Stimulated activated CD8-positive, alpha-beta memory T cell treated with anti-CD3 and anti-CD28 coated beads, Interleukin-4, amount 100 ng/mL, for 24 hours (primary cell): ENCODE data around the gene GALNTL6.

ENCODE experiments used
- DNase-seq: peaks from one replicate; pipeline ENCODE4 v3.0.0-alpha.2; 2020; ENCODE audit warnings: low read depth

The GALNTL6 gene

DNA sequence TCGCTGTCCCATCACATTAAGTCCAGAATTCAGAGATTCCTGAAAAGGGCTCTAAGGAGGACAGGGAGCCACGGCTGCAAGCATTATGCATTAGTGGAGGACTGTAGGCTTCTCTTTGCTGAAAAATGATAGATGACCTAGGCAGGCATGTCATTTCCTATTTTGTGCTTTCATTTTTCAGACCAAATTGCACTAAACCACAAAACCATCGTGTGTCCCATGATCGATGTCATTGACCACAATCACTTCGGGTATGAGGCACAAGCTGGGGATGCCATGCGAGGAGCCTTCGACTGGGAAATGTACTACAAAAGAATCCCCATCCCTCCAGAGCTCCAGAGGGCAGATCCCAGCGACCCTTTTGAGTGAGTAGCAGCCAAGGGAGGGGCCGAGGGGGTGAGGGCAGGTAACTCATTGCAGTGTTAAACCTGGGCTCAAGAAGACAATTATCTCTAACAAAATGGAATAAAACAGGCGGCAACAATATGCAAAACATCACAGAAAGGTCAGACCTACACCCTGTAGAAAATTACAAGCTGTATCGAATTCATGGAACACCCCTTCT, 1000.2 kb downstream of the GALNTL6 start:
- DNase-seq: no peak

DNA sequence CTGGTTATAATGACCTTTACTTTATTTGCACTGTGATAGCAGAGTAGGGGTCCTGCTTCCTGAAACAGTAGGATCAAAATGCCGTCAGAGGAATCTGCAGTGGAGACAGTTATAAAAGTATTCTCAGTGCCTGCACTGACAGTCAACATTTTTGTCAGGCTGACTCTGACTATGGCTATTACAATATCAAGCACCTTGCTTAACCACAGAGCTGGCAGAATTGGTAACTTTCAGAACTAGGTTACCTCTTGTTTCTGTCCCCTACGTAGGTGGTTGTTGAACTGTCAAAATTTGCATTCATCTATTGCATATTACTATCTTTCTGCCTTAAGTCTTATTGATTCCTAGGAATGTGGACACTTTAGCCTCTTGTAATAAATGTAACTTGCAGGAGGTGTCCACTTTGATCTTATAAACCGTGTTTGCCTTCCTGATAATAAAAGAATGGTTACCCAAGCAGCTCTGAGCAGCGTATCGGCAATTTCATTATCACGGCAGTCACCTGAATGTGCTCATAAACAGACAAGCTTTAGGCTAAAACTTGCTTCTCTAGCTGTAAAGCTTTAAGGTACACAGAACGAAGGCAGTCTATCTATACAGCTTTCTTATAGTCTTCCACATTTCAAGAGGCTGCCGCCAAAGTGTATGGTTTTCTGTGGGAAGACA, 1002.4 kb downstream of the GALNTL6 start:
- no peak for DNase-seq

DNA sequence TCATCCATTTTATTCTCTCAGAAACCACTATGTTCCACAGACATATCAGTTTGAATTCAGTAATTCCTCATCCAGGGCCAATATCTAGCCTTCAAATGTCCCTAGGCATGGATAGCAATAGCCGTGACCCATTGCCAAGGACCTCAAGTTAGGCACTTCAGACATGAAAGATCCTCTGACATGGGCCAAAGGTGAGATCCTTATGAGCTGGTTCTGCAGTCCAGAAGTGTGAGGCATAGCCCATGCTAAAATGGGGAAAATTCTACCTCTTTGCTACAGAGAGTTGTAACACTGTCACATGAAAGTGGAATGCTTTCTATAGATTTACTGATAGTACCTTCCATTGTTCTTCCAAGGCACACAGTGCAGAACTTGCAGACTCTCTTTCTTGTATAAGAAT, 1005.7 kb downstream of the GALNTL6 start:
- DNase-seq: no peak

DNA sequence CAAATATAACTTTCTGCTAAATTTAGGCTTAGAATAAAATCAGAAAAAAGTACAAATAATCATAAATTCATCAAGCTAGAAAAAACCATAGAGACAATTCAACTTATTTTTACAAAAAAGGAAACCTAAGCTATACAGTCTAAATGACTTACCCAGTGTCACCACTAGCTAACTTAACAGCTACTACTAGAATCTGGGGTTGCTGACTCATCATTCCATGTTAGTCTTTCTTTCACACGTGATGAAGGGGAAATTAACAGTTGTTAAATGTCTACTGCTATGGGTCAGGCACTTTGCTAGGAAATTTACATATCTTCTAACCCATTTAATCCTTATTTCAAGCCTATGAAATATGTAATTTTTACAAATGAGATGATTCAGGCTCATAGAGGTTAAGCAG, 1006.1 kb downstream of the GALNTL6 start:
- no peak for DNase-seq

DNA sequence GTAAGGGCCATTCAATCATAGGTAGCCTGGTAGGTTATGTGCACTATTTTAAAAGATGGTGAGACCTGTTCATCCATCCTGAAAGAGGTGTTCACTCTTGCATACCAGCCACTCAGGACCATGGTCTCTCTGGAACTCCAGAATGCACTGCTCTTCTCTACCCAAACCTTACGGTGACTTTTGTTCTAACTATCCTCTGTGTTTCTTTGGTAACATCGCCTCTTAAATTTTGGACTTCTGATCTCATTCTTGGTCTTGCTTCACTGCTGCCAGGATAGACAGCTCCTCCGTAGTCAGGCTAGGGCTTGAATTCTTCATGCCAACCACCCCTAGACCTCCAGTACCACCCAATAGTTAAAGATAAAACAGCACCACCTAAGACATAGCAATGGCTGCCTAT, 1009.1 kb downstream of the GALNTL6 start:
- no peak for DNase-seq

DNA sequence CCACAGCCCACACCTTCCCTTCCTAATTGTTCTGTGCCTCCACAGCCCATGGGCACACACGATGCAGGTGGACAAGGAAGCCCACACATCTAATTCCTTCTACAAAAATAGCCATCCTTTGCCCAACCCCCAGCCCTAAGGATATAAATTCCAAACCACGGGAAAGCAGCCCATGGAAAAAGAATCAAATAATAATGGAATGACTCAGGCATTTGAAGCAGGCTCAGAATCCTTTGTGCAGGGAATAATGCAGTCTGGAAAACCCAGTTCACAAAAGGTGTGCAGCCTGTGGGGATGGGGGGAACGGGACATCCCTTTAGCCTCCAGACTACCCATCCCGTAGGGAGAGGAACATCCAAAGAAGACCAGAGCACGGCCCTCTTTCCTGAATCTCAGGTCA, 1013.1 kb downstream of the GALNTL6 start:
- no peak for DNase-seq

DNA sequence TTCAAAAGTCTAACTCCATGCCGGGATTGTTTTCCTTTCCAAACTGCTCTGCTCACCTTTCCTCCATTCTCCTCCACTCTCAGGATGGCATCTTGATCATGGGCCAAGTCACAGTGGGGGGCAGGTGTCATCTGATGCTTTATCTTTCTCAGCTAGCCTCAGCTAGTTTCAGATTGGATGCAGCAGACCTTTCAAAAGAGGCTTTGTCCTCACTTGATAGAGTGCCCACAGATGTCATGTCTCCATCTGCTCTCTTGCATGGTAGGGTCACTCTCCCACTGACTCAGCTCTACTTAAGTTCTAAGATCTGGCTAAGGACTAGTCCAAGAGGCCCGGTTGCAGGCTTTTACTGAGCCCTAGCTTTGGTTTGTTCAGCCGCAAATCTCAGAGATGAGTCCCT, 1013.7 kb downstream of the GALNTL6 start:
- DNase-seq: no peak

DNA sequence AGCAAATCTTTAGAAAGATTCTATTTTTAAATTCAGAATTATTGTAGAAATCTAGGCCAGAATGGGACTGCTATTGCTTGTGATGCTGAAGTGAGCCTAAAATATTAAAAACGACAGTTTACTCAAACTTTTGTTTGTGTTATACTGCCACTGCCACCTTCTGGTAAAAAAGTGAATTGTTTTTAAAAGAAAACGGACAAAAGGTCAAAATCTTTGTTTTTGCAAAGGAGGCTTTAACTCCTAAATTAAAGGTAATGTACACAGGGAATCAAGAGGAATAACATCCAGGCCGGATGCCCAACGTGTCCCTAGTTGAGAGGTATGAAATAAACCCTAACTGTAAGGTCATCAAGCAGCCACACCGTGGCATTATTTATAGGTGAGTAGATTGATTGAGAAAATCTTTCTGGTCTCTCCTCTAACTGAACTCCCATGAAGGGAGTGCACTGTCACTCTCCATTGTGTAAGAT, 1017.1 kb downstream of the GALNTL6 start:
- no peak for DNase-seq

DNA sequence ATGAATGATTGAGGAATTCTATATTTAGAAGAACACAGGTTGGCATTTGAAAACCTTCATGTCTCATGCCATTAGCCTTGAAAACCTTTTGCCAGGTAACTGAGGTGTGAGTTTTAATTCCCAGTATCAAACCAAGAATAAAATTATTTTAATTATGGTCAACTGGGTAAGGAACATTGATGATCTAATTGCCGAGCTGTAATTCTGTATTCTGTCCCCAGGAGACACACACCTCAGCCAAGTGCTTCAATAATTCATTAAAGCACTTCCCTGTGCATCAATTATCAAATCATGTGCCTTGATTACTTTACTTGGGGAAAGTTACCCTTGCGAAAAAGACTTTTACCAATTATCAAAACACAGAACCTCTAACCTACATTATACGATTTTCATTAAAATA, 1023.5 kb downstream of the GALNTL6 start:
- no peak for DNase-seq

DNA sequence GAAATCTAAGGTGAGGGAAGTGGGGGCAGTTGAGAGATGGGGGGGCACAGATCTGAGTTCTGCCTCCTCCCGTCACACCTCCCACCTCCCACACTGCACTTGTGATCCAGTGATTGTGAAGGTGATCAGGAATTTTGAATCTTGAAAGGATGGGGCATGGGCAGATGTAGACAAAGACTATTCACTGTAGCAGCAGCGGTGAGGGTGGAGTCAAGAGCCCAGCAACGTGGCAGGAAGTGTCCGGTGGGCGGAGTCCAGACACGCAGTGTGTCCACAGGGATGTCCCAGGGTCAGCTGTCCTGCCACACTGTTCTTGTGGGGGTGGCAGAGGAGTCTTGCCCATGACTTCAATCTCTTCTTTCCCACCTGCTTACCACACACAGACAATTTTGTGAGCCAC, 1024.9 kb downstream of the GALNTL6 start:
- no peak for DNase-seq

DNA sequence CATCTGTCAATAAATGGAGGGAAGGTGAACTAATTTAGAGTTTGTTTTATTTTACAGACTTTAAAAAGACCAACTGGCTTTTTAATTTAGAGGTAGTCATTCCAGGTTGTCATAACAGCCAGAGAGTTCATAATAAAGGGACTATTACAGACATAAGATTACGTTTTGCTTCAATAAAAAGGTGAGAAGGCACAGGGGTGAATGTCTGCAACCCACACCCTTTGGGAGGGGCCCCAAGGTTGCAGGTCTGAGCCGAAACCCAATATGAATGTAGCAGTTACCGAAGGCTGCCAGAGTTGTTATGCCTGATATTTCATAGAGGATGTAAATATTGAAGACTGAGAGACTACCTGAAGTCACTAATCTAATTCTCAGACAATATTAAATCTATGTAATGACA, 1025.7 kb downstream of the GALNTL6 start:
- DNase-seq: no peak

DNA sequence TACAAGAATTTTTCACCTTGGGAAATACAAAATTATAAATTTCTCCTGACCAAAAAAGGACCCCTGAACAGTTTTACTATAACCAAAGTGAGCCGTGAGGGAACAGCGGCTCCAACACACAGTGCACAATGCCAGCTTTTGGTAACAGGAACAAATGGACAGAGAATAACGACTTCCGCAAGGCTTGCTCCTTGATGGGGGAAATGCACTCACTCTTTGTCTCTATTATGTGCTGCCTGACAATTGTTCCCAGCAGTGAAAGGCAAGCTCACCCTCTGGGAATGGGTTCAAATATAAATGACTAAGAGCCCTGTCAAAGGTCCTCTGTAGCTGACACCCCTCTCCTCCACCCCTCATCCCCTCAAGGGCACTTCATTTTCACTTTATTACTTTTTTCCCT, 1029.6 kb downstream of the GALNTL6 start:
- no peak for DNase-seq

DNA sequence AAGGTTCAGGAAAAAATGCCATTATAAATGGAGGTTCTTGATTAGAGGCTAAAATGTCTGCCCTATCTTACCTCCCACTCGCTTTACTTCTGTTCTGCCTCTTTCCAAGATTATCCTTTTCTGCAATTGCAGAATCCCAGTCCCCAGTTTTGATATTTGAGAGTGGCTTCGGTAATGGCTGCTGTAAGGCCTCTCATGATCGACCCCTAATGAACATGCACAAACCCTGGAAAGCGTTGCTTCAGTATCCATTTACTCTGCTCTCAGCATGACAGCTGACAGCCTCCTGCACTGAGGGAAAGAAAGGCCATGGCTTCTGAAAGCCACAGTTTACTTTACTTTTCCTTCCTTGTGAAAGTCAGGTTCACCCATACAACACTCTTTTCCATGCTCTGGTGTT, 1030.0 kb downstream of the GALNTL6 start:
- DNase-seq: no peak

DNA sequence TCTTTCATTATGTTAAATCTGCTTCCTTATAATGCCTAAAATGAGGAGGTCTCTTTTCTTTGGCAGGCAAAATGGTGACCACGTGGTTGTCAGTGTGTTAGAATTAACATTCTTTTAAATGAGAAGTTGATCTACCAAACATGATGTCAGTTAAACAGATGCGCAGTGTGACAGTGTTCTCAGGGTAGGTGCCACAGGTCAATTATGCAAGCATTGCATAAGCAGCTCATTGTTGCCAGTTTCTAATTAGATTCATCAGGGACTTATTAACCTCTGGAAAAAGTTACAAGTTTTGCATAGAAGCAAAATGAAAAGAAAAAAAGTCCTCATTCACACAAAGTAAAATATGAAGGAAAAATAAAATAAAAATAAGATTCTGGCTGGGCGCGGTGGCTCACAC, 1031.4 kb downstream of the GALNTL6 start:
- no peak for DNase-seq

DNA sequence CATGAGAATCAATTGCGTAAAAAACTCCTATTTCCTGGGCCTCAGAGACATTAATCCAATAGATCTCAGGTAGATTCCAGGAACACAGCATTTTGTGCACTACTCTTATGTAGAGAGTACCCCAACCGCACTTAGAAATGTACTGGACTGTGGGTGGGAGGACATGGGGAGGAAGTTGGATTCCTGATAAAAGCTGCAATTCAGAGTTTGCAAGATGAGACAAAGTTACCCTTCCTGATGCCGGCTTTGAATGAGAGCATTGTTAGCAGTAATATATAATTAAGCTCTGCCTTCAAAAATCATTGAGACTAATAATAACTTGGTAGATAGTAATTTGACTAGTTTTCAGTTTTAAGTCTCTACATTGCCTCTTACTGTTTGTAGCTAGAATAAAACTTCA, 1032.1 kb downstream of the GALNTL6 start:
- DNase-seq: no peak

DNA sequence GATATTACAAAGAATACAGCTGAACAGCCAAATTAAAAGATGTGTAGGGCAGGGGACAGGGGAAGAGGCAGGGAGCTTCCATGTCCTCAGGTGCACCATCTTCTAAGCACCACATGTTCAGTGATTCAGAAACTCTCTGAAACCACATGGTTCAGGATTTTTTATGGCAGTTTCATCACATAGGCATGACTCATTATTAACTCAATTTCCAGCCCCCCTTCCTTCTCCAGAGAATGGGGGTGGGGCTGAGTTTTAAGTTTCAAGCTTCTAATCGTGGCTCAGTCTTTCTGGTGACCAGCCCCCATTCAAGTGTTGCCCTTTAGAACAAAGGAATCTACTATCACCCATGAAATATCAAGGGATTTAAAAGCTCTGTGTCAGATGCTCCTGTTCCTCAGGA, 1037.6 kb downstream of the GALNTL6 start:
- no peak for DNase-seq

DNA sequence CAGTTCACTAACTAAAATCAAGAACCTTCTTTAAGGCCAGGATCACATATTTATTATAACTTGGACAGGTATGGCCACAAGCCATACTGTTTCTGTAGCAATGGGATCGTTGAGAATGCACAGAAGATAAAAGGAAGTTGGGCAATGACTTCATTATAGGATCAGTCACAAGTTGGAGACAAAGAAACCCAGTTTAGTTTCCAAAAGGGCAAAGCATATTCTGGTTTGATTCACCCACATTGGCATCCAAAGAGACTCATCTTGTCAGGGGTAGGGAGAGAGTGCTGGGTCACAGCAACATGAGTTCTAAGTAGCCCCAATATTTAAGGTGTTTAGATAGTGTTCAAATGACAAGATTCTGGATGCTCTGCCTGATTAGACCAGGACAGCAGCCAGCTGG, 1038.3 kb downstream of the GALNTL6 start:
- no peak for DNase-seq

DNA sequence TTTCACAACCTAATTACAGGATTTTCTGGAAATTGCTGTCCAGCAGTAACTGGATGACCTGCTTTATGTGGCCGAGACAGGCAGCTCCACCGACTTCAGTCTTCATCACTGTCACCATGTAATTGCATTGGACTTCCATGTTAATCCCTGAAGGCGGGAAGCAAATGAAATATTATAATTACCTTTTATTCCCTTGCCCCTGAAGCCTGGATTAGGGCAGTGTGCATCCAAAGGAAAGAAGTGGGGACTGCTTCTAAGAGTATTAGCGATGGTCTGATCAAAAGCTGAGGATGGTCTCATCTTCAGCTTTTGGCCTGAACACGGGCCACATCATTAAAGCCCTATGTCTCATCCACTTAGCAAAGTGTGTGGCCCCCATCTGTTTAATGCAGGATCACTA, 1043.8 kb downstream of the GALNTL6 start:
- DNase-seq: no peak

DNA sequence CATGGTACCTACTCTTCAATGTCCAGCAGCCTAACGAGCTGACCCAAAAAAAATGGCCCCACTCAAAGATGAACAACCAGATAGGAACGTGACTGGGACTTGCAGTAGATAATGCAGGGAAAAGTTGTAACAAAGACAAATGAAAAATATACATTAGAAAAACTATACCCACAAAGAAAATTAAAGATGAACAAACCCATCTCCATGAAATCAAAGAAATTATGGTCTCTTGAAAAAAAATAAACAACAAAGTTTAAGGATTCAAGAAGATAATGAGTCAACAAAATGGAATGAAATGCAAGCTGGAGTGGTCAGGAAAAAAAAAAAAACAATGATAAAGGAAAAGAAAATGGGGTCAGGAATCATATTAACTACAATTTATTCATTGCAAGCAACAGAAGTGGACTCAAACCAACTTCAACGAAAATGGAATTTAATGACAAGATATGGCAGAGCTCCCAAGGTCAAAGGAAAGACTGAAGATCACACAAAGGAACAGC, 1045.6 kb downstream of the GALNTL6 start:
- no peak for DNase-seq

DNA sequence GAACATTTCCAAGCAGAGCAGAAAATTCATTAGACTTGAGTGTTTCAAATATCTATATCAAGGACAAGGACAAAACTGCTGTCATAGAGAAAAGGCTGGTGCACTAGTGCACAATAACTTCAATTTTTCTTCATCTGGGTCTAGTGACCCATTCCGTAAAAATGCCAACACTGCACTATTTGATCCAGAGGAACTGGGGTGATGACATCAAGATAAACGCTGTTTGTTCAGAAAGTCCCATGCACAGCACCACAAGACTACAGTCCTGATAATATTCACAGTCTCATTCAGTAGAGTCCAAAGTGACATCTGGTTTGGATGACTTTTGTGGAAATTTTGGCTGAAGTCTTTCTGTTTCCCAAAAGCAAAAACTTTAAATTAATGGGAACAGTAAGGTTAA, 1051.9 kb downstream of the GALNTL6 start:
- no peak for DNase-seq

DNA sequence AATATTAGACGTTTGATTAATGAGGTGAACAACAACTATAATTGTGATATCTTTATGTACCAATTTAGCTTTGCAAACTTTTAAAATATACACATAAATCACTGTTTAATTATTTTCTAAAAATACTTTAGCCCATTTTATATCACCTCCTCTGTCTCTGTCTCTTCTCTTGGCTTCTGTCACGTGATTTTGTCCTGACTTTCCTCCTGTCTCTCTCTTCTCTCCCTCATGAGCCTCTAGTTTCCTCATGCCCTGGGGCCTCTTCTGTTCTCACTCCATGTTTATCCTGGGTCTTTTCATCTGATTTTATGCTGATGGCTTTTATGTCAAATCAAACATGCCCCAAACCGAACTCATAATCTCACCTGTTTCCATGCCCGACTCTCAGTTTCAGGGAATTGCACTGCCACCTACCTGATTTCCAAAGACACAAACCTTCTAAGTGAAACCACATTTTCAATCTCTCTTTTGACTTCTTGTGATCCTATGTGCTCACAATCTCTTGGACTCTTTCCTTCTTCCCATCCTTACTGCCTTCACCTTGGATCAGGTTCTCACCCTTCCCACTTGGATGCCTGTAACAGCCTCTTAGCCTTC, 1052.4 kb downstream of the GALNTL6 start:
- no peak for DNase-seq

DNA sequence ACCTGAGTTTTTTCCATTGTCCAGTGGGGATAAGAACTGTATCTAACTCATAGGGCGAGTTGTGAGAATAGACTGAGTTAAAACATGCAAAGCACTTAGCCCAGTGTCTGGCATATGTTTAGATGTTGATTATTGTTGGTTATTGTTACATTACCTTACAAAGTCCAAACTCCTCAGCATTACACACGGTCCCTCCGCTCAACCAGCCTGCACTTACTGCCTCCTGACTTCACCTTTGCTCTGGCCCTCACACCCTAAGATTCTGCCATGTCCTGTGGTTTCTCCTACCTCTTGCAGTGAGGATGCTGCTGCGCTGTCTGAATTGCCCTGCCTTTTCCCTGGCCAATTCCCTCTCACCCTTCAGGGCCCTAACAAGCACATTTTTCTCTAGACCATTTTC, 1053.2 kb downstream of the GALNTL6 start:
- no peak for DNase-seq

DNA sequence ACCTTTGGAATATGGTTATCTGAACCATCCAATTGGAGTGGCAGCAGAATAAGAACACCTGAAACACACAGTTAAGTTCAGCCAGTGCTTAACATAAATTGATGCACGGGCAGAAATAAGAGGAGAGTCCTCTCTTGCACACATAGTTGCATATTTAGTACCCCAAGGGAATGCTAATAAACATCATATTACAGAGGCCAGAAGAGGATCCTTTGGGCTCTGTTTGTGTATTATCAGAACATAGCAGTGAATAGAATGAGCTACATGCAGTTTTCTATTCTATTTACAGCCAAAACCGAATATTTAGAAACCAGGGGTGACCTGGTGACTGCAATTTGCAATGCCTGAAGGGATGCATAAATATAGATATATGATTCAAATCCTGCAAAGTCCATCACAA, 1054.6 kb downstream of the GALNTL6 start:
- DNase-seq: no peak

DNA sequence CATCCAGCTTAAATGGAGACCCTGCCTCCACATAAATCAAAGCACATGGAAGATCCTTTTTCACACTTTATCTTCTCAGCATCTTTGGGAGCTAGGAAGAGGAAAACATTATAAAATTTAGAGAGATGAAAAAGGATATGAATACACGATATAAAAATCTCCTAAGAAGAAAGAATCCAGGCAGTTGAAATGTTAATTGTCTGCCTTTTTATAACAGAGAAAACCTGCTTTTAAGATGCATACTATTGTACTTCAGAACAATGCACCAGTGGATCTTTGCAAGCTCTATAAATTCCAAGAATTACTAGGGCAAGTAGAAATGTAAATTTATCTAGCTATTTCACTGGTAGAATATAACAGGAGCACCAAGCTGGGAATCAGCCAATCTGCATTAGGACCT, 1055.1 kb downstream of the GALNTL6 start:
- no peak for DNase-seq
